HL-60 (cell line): ENCODE results near the gene RETREG3.

ENCODE experiments used
- DNase-seq, 2 experiments: peaks; one replicate each; pipeline ENCODE4 v3.0.0-alpha.2; 2010 to 2020; ENCODE audit warnings: low read depth in 1 of 2, low spot score in 1 of 2
- H3K27ac ChIP-seq: fragments of 250-450 bp; sonication (Bioruptor Pico); replicated peaks from 2 replicates; pipeline ENCODE4 v1.5.1; 2020; ENCODE audit warnings: mild to moderate bottlenecking, moderate library complexity
- H3K27me3 ChIP-seq: fragments of 250-450 bp; sonication (Bioruptor Pico); 2 replicates; pipeline ENCODE4 v1.5.1; 2021; ENCODE audit warnings: mild to moderate bottlenecking, moderate library complexity; ENCODE audit not compliant: insufficient read depth, poor library complexity, severe bottlenecking
- H3K4me3 ChIP-seq: replicated peaks from 2 replicates; pipeline ENCODE4 v1.5.1; 2011; ENCODE audit warnings: mild to moderate bottlenecking, control low read depth, low read length; ENCODE audit not compliant: insufficient read depth
- CTCF ChIP-seq: IDR thresholded peaks from one replicate; pipeline ENCODE4 v1.5.1; 2011; ENCODE audit warnings: low read length, control low read depth, inconsistent platforms; ENCODE audit not compliant: insufficient read depth
- GABPA ChIP-seq: IDR thresholded peaks from 2 replicates; pipeline ENCODE4 v1.6.1; 2012; ENCODE audit warnings: low read depth
- POLR2AphosphoS5 ChIP-seq: IDR thresholded peaks from 2 replicates; pipeline ENCODE4 v1.6.1; 2012; ENCODE audit warnings: low read depth
- REST ChIP-seq: IDR thresholded peaks from 2 replicates; pipeline ENCODE4 v1.6.1; 2012; ENCODE audit warnings: low read depth; ENCODE audit not compliant: insufficient replicate concordance
- SPI1 ChIP-seq: IDR thresholded peaks from 2 replicates; pipeline ENCODE4 v1.6.1; 2012; ENCODE audit warnings: low read depth, mild to moderate bottlenecking, borderline replicate concordance

Gene RETREG3

GRCh38 chr17:42651392-42651791, 42.2 kb upstream of the RETREG3 start:
- Histone ChIP-seq H3K27ac (no peak overlapping the region), H3K27me3 (no peaks in the 10 kb centered on the region), H3K4me3 (no peak overlapping the region)
- TF ChIP-seq REST (no peak), SPI1 (no peak), POLR2AphosphoS5 (no peak), CTCF (no peak), GABPA (no peak)
- DNase-seq = no peak

- TF ChIP-seq GABPA = no peak
- TF ChIP-seq CTCF = no peak
- Histone ChIP-seq H3K27me3 (no peaks in the 10 kb centered on the region), H3K27ac (no peak overlapping the region), H3K4me3 (no peak overlapping the region)
- DNase-seq = no peak
Measured at GRCh38 chr17:42647778-42648177, 38.6 kb upstream of the RETREG3 start.

- no peak overlapping the region for H3K4me3 ChIP-seq
- no peak overlapping the region for H3K27ac ChIP-seq
- TF ChIP-seq SPI1 (no peak), POLR2AphosphoS5 (no peak), REST (no peak), CTCF (no peak), GABPA (no peak)
- no peak for DNase-seq
- no peaks in the 10 kb centered on the region for H3K27me3 ChIP-seq
Measured at GRCh38 chr17:42642336-42642735, 33.2 kb upstream of the RETREG3 start.

GRCh38 chr17:42640121-42640520, 30.9 kb upstream of the RETREG3 start:
- no peak for TF ChIP-seq CTCF
- no peak for TF ChIP-seq SPI1
- no peak for TF ChIP-seq GABPA
- TF ChIP-seq POLR2AphosphoS5 = no peak
- TF ChIP-seq REST = no peak
- Histone ChIP-seq H3K27me3 (no peaks in the 10 kb centered on the region), H3K27ac (no peak overlapping the region), H3K4me3 (no peak overlapping the region)
- no peak for DNase-seq
